ENCODE data around the gene TMEM229B. TPM values are rescaled to one million over a fixed set of nuclear protein-coding genes. Genes with fewer than 3 reads are reported as not detected.

The TMEM229B gene
- total RNA-seq, 2 experiments from 2014 or later = 1.3 to 1.5 TPM

DNA sequence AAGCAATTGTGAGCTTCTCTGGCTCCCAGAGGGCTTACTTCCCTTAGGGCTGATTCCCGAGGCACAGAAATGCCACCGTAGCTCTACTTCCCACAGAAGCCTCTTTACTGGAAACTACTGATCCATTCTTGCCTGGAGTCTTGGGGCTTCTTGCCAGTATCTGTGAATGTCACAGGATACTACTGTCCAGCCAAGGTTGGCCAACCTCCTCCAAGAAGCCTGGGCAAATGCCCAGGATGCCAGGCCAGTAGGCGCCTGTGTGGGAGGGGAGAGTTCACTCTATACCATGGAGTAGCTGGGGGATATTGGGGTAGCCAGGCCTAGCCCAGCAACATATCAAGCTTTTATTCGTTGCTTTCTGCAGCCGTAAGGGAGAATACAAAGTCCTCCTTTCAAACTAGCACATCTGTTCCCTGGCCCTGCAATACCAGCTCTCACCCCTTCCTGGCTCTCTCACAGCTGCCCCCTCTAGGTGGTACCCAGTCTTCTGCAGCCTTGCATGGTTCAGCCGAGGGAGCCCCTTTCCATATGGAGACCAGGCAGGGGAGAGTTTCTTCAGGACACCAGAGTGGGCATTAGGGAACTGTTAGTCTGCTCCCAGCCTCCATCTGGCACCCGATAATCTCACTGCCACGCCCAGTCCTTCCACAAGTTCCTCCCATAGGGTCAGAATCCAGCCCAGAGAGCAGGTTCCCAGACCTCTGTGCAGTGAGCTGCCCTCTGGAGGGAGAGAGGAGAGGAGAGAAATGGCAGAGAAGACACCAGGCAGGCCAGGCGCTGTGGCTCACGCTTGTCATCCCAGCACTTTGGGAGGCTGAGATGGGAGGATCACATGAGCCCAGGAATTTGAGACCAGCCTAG is 52.3 kb downstream of the TMEM229B start:
- H3K4me3 Mint-ChIP-seq = no peak overlapping the region
- intact Hi-C loops (cut with DNase I, micrococcal nuclease) = no loop called here
- H3K36me3 Mint-ChIP-seq (ENCODE audit: low read depth) = no peaks in the 10 kb centered on the region
- ChIA-PET CTCF (interaction anchor here (0.6 to 1.0 kb wide), 3 partner anchors 77 to 151 kb away, joined by 4 to 6 read pairs (median 4); partner anchors contain the start of gene ATP6V1D), POLR2A (no interaction called here)
- peaks cover 3% of the 10 kb centered on the region for H3K27me3 Mint-ChIP-seq
- ATAC-seq (no peak), DNase-seq (no peak)
- H3K4me1 Mint-ChIP-seq = no peaks in the 10 kb centered on the region
- H3K9me3 Mint-ChIP-seq (ENCODE audit: low read depth) = no peaks in the 10 kb centered on the region
- H3K27ac Mint-ChIP-seq = no peak overlapping the region

DNA sequence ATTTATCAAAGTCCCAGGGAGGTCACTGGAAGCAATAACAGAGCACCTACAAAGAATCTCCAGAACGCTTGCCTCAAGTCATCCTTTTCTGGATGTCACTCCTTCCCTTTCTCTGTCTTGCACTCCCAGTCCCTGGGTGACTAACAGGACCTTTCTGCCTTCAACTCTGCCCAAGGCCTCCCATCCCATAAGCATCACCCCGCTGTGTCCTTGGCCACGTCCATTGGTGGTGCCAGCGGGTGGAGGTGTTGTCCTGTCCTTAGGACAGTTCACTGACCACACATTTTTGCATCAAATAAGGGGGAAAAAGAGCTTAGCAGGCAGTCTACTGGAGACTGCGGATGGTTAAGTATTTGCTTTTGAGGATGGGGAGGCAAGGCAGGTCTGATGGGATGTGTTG is 52.9 kb downstream of the TMEM229B start:
- ChIA-PET CTCF (interaction anchor here (0.5 to 1.0 kb wide), 4 partner anchors 53 to 151 kb away, joined by 3 to 6 read pairs (median 4); partner anchors contain the start of gene ATP6V1D), POLR2A (no interaction called here)
- no peak for DNase-seq
- Mint-ChIP-seq H3K4me1 (no peaks in the 10 kb centered on the region), H3K27me3 (peaks cover 3% of the 10 kb centered on the region), H3K9me3 (ENCODE audit: low read depth) (no peaks in the 10 kb centered on the region), H3K36me3 (ENCODE audit: low read depth) (no peaks in the 10 kb centered on the region), H3K27ac (no peak overlapping the region), H3K4me3 (no peak overlapping the region)
- intact Hi-C loops (cut with DNase I, micrococcal nuclease) = no loop called here
- no peak for ATAC-seq

DNA sequence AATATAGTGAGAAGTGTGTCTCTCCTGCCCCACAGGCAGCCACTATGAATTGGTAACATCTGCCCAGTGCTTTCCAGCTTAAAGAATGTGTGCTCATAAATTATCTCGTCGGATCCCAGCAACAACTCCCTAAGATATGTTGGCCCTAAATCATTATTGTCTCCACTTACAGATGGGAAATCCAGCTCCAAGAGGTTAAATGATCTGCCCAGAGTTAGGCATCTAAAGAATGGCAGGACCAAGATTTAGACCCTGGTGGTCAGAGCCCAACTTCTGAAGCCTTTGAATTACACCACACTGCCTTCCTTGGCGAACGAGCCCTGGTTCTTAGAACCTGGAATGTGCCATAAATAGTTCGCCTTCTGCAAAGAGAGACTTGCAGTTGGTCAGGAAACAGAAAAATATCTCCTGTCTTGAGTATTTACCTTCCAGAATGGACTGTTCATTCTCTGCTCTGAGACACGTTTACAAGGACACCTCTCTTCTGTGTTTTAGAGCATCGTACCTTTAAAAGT is 56.4 kb downstream of the TMEM229B start:
- H3K27me3 Mint-ChIP-seq = peaks cover 2% of the 10 kb centered on the region
- H3K4me3 Mint-ChIP-seq = no peak overlapping the region
- H3K9me3 Mint-ChIP-seq (ENCODE audit: low read depth) = no peaks in the 10 kb centered on the region
- H3K4me1 Mint-ChIP-seq = no peaks in the 10 kb centered on the region
- ATAC-seq (no peak), DNase-seq (no peak)
- ChIA-PET CTCF (interaction anchor here (0.6 to 11.1 kb wide), 4 partner anchors 12 to 139 kb away, joined by 3 to 159 read pairs (median 3); no protein-coding TSS in a partner anchor), POLR2A (no interaction called here)
- H3K27ac Mint-ChIP-seq = no peak overlapping the region
- no peaks in the 10 kb centered on the region for H3K36me3 Mint-ChIP-seq (ENCODE audit: low read depth)
- intact Hi-C loops (cut with DNase I, micrococcal nuclease) = no loop called here

DNA sequence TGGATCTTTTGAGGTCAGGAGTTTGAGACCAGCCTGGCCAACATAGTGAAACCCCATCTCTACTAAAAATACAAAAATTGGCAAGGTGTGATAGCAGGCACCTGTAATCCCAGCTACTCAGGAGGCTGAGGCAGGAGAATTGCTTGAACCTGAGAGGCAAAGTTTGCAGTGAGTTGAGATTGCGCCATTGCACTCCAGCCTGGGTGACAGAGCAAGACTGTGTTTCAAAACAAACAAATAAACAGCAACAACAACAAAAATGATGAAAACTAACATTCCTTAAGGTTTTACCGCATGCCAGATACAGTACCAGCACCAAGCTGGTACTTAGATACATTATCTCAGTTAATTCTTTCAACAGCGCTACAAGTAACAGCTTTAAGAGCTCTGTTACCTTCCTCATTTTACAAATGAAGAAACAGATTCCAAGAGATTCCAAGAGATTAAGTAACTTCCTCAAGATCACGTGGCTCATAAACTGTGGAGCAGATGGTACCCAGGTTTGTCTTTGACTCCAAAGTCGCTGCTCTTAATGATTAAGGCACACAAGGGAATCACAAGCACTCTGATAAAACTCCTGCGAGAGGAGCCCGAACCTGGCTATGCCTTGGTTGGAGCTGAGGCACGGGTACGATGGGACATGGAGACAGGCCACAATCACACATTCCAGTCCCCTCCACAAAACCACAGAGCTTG is 58.9 kb downstream of the TMEM229B start:
- CTCF ChIA-PET = interaction anchor here (0.5 to 11.1 kb wide), 13 partner anchors 24 to 1255 kb away, joined by 3 to 159 read pairs (median 3); no protein-coding TSS in a partner anchor
- Mint-ChIP-seq H3K27me3 (peaks cover 11% of the 10 kb centered on the region), H3K9me3 (ENCODE audit: low read depth) (no peaks in the 10 kb centered on the region), H3K4me1 (no peaks in the 10 kb centered on the region), H3K4me3 (no peak overlapping the region), H3K27ac (no peak overlapping the region), H3K36me3 (ENCODE audit: low read depth) (no peaks in the 10 kb centered on the region)
- POLR2A ChIA-PET = no interaction called here
- ATAC-seq (no peak), DNase-seq (no peak)
- intact Hi-C loops (cut with DNase I, micrococcal nuclease) = loop anchor here in 1 of 2 experiments (10.0 kb wide), 1 partner anchor 95 kb away; no protein-coding TSS in a partner anchor

DNA sequence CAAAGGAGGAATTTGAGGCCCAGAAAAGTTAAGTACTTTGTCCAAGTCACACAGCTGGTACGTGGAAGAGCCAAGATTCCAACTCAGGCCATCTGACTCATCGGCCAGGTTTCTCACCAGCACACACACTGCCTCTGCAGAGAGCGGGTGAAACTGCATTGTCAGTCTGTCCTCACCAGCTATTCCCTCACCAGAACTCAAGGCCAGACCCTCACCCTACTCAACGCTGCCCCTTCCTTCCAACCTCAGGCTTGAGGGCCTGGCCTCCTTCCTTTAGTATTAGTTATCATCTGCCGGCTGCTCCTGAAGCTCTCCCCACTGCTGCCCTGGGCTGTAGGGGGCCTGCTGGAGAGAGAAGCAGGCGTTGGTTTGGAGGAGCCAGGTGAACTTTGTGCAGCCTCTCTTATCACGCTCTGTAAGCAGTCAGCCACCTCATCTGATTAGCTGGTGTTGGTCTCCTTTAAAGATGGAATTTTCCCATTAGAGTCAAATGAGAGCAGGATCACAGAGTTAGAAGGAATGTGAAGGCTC is 60.0 kb downstream of the TMEM229B start:
- H3K4me3 Mint-ChIP-seq = no peak overlapping the region
- ChIA-PET POLR2A (no interaction called here), CTCF (interaction anchor here (0.6 to 11.1 kb wide), 21 partner anchors 18 to 286 kb away, joined by 3 to 159 read pairs (median 4); partner anchors contain the start of gene PLEK2)
- peaks cover 14% of the 10 kb centered on the region for H3K27me3 Mint-ChIP-seq
- no peak overlapping the region for H3K27ac Mint-ChIP-seq
- H3K9me3 Mint-ChIP-seq (ENCODE audit: low read depth) = no peaks in the 10 kb centered on the region
- no peaks in the 10 kb centered on the region for H3K36me3 Mint-ChIP-seq (ENCODE audit: low read depth)
- no peak for DNase-seq
- ATAC-seq = no peak
- H3K4me1 Mint-ChIP-seq = no peaks in the 10 kb centered on the region
- intact Hi-C loops (cut with DNase I, micrococcal nuclease) = loop anchor here in 1 of 2 experiments (10.0 kb wide), 1 partner anchor 96 kb away; no protein-coding TSS in a partner anchor

DNA sequence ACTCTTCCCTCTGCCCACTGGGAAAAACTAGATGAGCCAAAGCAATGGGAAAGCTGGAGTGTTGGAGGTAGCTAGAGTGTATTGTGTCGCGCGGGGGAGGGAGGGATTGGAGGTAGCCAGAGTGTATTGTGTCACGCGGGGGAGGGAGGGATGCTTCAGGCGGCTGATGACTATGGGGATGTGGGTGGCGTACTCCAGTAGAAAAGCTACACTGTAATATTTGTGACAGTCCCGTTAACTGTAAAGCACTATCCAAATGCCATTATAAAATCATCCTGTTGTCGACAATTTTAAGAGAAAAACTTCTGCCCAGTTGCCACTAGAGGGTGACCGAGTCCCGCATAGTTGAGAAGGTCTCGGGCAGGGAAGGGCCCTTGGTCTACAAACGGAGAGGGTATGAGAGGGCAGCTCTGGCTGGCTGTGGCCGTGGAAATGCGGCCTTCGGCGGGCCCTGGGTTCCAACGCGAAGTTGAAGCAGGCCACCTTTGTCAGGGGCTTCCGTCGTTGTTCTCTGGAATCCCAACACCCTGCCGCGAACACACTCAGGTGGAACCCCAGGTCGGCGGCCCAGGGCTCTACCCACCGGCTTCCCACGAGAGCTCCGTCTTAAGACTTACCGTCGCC is 61.4 kb downstream of the TMEM229B start:
- peak; percentile 98 for ATAC-seq
- POLR2A ChIA-PET = interaction anchor here (0.6 kb wide), 1 partner anchor 13 kb away, joined by 3 read pairs; no protein-coding TSS in a partner anchor

DNA sequence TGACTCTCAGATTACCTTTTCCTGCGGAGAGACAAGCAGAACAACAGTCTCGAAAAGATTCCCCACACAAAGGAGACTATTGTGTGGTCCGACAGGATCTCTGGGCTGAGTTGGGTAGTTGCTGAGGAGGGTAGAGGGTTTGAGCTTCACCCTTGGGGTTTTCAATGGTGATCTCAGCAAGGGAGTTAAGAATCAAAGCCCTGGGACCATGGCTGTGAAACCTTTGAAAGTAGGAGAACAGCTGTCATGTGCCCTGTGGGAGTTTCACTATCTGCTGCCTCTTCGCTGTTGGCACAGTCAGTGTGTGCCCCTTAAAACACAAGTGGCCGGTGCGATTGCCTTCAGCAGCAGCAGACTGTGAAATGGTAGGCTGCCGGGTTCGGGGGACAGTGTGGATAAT is 62.4 kb downstream of the TMEM229B start:
- peaks cover 19% of the 10 kb centered on the region for H3K27me3 Mint-ChIP-seq
- no peak for ATAC-seq
- intact Hi-C loops (cut with DNase I, micrococcal nuclease) = loop anchor here in 1 of 2 experiments (2.0 to 10.0 kb wide), 2 partner anchors 99 to 279 kb away; no protein-coding TSS in a partner anchor
- ChIA-PET POLR2A (interaction anchor here (0.6 kb wide), 1 partner anchor 12 kb away, joined by 3 read pairs; no protein-coding TSS in a partner anchor), CTCF (interaction anchor here (0.6 to 11.1 kb wide), 17 partner anchors 8 to 289 kb away, joined by 3 to 159 read pairs (median 7); partner anchors contain the start of genes PLEK2 and PLEKHH1)
- DNase-seq = no peak
- H3K4me1 Mint-ChIP-seq = no peaks in the 10 kb centered on the region
- H3K27ac Mint-ChIP-seq = no peak overlapping the region
- no peak overlapping the region for H3K4me3 Mint-ChIP-seq
- no peaks in the 10 kb centered on the region for H3K36me3 Mint-ChIP-seq (ENCODE audit: low read depth)
- H3K9me3 Mint-ChIP-seq (ENCODE audit: low read depth) = no peaks in the 10 kb centered on the region

More for the DNA sequence above, 61.4 kb downstream of the TMEM229B start:
- peaks cover 19% of the 10 kb centered on the region for H3K27me3 Mint-ChIP-seq
- no peaks in the 10 kb centered on the region for H3K36me3 Mint-ChIP-seq (ENCODE audit: low read depth)
- intact Hi-C loops (cut with DNase I, micrococcal nuclease) = loop anchor here (1.0 to 10.0 kb wide), 5 partner anchors 98 to 278 kb away; no protein-coding TSS in a partner anchor
- no peaks in the 10 kb centered on the region for H3K9me3 Mint-ChIP-seq (ENCODE audit: low read depth)
- H3K4me1 Mint-ChIP-seq = no peaks in the 10 kb centered on the region
- no peak overlapping the region for H3K27ac Mint-ChIP-seq
- H3K4me3 Mint-ChIP-seq = no peak overlapping the region
- peak; percentile 85 for DNase-seq
- CTCF ChIA-PET = interaction anchor here (0.6 to 11.1 kb wide), 41 partner anchors 9 to 451 kb away, joined by 3 to 159 read pairs (median 4); partner anchors contain the start of genes ARG2, ATP6V1D, EIF2S1 and PLEK2

DNA sequence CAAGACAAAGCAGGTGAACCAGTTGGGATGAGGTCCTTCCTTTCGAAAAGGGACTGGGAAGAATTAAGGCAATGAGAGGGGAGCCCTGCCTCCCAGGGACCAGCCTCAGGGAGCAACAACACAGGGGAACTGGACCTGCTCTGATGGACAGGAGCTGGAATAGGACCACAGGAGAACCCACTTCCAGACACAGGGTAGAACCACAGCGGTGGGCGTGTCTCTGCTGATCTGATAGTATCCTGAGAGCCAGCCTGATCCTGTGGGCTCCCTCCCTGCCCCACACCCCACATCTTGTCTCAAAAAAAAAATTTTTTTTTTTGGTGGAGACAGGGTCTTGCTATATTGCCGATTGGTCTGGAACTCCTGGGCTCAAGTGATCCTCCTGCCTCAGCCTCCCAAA is 62.9 kb downstream of the TMEM229B start:
- DNase-seq (no peak), ATAC-seq (no peak)
- no peaks in the 10 kb centered on the region for H3K9me3 Mint-ChIP-seq (ENCODE audit: low read depth)
- intact Hi-C loops (cut with DNase I, micrococcal nuclease) = loop anchor here in 1 of 2 experiments (2.0 to 10.0 kb wide), 2 partner anchors 99 to 279 kb away; no protein-coding TSS in a partner anchor
- H3K4me3 Mint-ChIP-seq = no peak overlapping the region
- H3K4me1 Mint-ChIP-seq = no peaks in the 10 kb centered on the region
- ChIA-PET POLR2A (no interaction called here), CTCF (interaction anchor here (0.6 to 11.1 kb wide), 14 partner anchors 9 to 322 kb away, joined by 3 to 159 read pairs (median 4); partner anchors contain the start of genes PLEK2 and PLEKHH1)
- H3K27me3 Mint-ChIP-seq = peaks cover 19% of the 10 kb centered on the region
- H3K36me3 Mint-ChIP-seq (ENCODE audit: low read depth) = no peaks in the 10 kb centered on the region
- no peak overlapping the region for H3K27ac Mint-ChIP-seq

DNA sequence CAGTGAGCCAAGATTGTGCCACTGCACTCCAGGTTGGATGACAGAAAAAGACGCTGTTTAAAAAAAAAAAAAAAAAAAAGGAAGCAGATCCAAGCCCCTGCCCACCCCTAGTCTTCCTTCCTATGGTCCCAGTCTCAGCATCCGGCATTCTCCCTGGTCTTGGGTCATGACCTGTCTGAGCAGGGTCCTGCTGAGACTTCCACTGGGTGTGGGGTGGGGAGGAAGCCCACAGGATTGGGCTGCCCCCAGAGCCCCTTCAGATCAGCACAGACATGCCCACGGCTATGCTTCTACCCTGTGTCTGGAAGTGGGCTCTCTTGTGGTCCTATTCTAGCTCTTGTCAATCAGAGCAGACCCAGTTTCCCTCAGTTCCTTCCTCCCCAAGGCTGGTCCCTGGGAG is 64.0 kb downstream of the TMEM229B start:
- ChIA-PET POLR2A (interaction anchor here (0.7 kb wide), 1 partner anchor 65 kb away, joined by 3 read pairs; the partner anchor contains the start of gene ATP6V1D), CTCF (interaction anchor here (0.7 to 11.1 kb wide), 14 partner anchors 14 to 323 kb away, joined by 3 to 159 read pairs (median 4); partner anchors contain the start of gene PLEK2)
- H3K36me3 Mint-ChIP-seq (ENCODE audit: low read depth) = no peaks in the 10 kb centered on the region
- no peak overlapping the region for H3K27ac Mint-ChIP-seq
- H3K27me3 Mint-ChIP-seq = peaks cover 19% of the 10 kb centered on the region
- intact Hi-C loops (cut with DNase I, micrococcal nuclease) = loop anchor here in 1 of 2 experiments (10.0 kb wide), 1 partner anchor 100 kb away; no protein-coding TSS in a partner anchor
- no peak for DNase-seq
- no peak for ATAC-seq
- no peak overlapping the region for H3K4me3 Mint-ChIP-seq
- no peaks in the 10 kb centered on the region for H3K4me1 Mint-ChIP-seq
- H3K9me3 Mint-ChIP-seq (ENCODE audit: low read depth) = no peaks in the 10 kb centered on the region

DNA sequence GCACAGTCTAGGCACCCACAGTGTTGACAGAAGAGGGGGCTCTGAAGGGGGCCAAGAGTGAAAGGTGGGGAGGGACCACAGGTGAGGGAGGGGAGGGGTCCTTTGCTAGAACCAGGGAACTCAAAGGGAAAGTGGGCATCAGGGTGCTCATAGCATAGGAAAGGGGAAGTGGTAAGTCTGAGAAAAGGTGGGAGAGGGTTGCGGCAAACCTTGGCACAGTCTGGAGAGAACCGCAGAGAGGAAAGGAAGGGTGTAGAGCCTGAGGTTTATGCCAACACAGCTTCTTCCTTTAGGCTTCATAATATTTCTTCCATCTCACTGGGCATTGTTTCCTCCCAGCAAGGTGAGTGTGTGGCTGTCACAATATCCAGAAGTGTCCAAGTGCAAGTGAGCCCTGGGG is 65.1 kb downstream of the TMEM229B start:
- CTCF ChIA-PET = interaction anchor here (0.8 to 11.1 kb wide), 7 partner anchors 11 to 281 kb away, joined by 3 to 159 read pairs (median 5); partner anchors contain the start of gene PLEK2
- H3K4me3 Mint-ChIP-seq = no peak overlapping the region

More for the DNA sequence above, 65.1 kb downstream of the TMEM229B start:
- ATAC-seq = no peak
- POLR2A ChIA-PET = no interaction called here
- no peaks in the 10 kb centered on the region for H3K4me1 Mint-ChIP-seq
- DNase-seq = no peak
- no peaks in the 10 kb centered on the region for H3K9me3 Mint-ChIP-seq (ENCODE audit: low read depth)
- peaks cover 19% of the 10 kb centered on the region for H3K27me3 Mint-ChIP-seq
- intact Hi-C loops (cut with DNase I, micrococcal nuclease) = loop anchor here in 1 of 2 experiments (10.0 kb wide), 1 partner anchor 101 kb away; no protein-coding TSS in a partner anchor
- no peaks in the 10 kb centered on the region for H3K36me3 Mint-ChIP-seq (ENCODE audit: low read depth)
- H3K27ac Mint-ChIP-seq = no peak overlapping the region

Data from activated CD4-positive, alpha-beta T cell treated with anti-CD3 and anti-CD28 coated beads for 36 hours (primary cell).